Esophagus mucosa (tissue), 1 donor: ENCODE data around the gene ASMT. TPM values are rescaled to one million over a fixed set of nuclear protein-coding genes. Genes with fewer than 3 reads are reported as not detected.
A peak's percentile ranks its signal among the peaks of the same experiment; 100 is the strongest.
"Not testable (repeated sequence)": the region's sequence is repeated elsewhere in the genome, so short reads cannot be mapped to it uniquely, and the experiment has no call there.

Experiments used
- ATAC-seq: fragments of 200-7000 bp; cut with Tn5 transposase; one replicate; pipeline ENCODE4 v1.9.1; 2020
- total RNA-seq: library from RNA; stranded (reverse); gene quantifications from one replicate; pipeline ENCODE4 v1.2.4, GENCODE V29; 2023
- donor health status: DM: yes; HTN: yes; CAD: no.

The ASMT gene
- total RNA-seq, 1 donor from 2014 or later = not detected

DNA sequence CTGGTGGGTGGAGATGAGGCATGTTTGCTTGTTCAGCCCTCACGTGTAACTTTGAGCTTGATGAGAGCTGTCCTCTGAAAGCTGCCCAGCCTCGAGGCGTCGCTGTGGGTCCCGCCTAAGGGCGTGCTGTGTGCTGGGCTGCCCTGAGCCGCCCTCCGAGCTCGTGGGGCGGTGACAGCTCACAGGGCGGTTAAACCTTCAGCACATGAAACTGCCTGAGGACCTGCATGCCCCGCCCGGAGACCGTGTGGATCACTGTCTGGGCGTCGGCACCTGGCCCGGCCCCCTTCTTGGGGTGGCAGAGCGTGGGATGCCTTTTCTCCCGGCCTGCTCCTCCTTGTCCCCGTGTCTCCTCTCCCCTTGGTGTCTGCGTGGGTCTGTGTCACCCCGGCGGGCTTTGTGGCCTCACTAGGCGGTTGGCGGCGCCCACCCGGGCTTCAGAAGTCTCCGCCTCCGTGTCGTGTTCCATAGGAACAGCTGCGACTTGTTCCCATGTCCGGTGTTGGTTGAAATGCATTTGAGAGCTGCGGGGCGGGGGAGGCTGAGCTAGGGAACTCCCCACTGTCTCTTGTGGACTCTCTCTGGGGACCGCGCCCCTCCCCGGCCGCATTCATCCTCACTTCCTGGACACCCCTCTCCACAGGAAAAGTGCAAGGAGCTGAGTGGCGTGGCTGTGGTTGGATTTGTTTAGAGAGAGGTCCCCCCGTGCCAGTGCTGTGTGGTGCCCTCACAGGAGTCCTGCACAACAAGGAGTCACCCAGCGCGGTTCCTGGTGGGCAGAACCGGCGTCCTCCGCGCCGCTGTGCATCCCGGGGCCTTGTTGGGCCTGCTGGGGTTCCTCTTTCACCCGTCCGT is 16.6 kb upstream of the ASMT start:
- peak; percentile 77 for ATAC-seq

DNA sequence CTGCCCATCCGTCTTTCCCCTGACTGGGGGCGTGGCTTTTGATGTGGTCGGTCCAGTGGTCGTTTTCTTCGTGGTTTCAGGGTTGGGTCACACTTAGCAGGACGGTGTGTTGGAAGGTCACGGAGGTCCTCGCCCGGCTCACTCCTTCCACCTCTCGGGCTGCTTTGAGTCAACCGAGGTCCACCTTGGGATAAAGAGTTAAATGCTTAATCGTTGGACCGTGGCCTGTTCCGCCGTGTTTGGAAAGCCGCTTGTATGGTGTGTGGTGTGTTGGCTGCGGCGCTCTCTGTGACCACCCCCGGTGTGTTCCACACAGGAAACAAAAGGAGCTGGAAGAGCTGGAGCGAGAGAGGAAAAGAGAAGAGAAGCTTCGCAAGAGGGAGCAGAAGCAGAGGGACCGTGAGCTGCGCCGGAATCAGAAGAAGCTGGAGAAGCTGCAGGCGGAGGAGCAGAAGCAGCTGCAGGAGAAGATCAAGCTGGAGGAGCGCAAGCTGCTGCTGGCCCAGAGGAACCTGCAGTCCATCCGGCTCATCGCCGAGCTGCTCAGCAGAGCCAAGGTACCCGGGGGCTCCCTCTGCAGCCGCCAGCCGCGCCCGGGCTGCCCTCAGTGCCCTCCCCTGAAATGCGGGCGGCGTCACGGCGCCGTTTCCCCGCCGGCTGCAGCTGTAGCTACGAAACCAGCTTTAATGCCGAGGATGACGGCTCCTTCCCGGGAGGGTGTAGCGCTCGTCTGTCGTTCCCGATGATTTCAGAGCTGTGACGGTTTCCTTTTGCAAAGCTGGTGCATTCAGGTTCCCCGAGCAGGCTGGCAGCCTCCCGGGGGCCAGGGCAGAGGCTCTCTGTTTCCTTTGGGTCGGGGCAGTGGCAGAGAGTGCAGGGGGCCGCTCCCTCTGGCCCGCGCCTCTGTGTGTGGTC is 15.7 kb upstream of the ASMT start:
- ATAC-seq = no peak

DNA sequence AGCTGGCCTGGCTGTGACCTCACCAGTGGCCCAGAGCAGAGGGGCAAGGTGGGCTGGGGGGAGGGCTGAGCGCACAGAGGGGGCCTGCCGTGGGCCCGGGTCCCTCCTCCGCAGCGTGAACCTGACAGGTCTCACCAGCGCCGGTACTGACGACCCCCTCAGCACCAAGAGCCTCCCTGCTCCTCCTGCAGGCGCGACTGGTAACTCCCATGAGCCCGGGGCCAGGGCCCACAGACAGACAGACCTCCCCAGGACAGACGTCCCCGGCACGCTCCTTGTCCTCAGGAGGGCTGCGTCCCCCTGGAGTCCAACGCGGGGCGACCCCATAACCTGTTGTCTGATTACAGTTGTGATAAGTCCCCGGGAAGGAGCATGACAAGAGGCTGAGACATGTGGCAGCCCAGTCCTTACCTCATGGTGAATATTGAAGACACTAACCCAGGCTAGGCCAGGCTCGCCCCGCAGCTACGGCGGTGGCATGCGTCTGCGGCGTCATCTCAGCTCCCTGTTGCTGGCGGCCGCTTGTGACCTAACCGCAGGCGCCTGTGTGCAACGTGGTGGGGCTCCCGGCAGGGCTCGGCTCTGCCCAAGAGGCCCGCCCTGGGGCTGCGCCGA is 15.0 kb upstream of the ASMT start:
- ATAC-seq = no peak

DNA sequence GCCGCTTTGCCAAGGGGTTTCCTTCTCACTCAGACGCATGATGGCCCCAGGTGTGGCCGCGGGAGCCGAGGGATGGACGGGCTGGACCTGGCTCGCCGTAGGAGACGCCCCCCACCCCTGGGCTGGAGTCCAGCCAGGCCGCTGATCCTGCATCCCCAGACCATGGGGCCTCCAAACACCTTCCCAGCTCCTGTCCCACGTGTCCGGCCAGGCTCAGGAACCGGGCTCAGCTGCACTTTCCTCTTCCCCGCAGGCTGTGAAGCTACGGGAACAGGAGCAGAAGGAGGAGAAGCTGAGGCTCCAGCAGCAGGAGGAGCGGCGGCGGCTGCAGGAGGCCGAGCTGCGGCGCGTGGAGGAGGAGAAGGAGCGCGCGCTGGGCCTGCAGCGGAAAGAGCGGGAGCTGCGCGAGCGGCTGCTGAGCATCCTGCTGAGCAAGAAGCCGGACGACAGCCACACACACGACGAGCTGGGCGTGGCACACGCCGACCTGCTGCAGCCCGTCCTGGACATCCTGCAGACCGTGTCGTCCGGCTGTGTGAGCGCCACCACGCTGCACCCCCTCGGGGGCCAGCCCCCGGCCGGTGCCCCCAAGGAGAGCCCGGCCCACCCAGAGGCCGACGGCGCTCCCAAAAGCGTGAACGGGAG is 14.3 kb upstream of the ASMT start:
- ATAC-seq = no peak

DNA sequence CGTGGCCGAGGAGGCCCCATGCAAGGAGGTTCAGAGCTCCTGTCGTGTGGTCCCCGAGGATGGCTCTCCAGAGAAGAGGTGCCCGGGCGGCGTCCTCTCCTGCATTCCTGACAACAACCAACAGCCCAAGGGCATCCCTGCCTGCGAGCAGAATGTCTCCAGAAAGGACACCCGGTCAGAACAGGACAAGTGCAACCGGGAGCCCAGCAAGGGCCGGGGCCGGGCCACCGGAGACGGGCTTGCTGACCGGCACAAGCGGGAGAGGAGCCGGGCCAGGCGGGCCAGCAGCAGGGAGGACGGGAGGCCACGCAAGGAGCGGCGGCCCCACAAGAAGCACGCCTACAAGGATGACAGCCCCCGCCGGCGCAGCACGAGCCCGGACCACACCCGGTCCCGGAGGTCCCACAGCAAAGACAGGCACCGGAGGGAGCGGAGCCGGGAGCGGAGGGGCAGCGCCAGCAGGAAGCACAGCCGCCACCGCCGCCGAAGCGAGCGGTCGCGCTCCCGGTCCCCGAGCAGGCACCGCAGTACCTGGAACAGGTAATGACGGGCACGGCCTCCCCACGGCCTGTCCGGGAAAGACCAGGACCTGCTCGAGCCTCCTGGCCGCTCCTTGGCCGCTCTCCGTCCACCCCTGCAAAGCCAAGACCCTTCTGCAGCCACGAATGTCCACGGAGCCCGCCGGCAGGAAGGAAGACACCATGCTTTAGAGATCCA is 13.7 kb upstream of the ASMT start:
- no peak for ATAC-seq

DNA sequence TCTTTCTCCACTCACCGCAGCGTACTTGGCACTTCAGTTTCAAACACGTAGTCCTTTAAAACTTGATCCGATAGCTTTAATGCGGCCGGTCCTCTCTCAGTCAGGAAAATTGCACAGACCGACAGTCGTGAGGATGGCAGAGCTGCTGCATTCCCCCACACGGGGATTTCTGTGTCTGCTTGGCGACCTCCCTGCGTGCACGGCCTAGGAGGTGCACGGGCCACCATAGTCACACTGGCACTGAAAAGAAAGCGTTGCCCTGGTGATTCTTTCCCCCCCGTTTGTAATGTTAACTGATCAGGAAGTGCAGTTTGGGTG is 13.1 kb upstream of the ASMT start:
- ATAC-seq = no peak

DNA sequence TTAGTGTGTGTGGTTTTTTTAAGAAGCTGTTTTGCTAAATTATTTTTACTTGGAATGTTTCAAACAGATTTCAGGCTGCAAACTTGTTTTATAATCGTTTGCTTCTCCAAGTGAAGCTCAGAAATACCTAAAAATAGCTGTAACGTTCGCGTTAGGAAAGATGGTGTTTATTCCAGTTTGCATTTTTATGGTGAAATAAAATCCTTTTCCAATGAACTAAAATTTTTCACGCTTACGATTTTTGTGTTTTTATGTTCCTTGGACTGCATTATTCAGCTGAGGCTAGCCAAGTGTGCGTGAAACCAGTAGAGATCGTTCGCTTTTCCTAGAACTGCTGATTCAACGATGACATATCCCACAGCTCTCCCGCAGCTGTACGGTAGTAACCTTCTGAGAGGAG is 12.6 kb upstream of the ASMT start:
- ATAC-seq = no peak

DNA sequence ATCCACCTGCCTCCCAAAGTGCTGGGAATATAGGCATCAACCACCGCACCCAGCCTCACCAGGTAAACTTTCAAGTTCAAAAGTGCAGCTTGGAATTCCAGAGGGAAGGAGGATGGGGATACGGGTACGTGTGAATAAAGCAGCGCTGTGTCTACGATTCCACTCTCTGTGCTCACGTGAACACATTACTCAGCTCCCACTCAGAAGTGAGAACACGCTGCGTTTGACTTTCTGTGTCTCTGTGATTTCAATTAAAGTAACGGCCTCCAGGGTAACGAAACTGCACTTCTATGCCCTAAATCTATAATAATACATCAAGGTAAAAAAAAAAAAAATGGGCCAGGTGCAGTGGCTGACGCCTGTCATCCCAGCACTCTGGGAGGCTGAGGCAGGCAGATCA is 8.4 kb upstream of the ASMT start:
- no peak for ATAC-seq

DNA sequence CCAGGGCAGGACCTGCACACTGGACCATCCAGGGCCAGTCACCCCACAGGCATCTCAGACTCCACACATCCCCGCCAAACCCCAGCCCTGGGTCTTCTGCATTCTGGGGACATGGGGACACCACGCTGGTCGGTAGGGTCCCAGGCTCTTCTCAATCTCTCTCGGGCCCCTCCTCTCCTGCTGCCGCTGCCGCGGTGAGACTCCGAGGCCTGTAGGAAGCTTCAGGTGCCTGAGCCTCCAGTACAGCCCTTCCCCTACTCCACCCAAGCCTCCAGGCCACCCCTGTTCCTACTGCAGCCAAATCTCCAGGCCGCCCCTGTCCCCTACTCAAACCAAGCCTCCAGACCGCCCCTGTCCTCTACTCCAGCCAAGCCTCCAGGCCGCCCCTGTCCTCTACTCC is 5.5 kb upstream of the ASMT start:
- no peak for ATAC-seq

DNA sequence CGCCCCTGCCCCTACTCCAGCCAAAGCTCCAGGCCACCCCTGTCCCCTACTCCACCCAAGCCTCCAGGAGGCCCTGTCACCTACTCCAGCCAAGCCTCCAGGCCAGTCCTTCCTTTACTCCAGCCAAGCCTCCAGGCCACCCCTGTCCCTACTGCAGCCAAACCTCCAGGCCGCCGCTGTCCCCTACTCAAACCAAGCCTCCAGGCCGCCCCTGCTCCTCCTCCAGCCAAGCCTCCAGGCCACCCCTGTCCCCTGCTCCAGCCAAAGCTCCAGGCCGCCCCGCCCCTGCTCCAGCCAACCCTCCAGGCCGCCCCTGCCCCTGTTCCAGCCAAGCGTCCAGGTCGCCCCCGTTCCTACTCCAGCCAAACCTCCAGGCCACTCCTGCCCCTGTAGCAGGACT is 5.1 kb upstream of the ASMT start:
- no peak for ATAC-seq

DNA sequence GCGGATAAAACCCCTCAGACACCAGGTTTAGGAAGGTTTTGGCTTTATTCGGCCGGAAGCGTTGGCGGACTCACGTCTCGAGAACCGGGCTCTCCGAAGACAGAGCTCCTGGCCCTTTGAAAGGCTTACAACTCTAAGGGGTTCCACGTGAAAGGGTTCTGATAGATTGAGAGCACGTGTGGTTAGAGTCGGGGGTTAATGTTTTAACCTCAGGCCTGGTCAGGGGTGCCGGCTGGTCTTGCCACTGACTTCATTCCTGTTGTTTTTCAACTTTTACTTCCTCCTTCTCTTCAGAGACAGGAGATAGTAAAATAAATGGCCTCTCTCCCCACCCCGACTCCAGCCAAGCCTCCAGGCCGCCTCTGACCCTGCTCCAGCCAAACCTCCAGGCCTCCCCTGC is 4.7 kb upstream of the ASMT start:
- ATAC-seq = no peak

DNA sequence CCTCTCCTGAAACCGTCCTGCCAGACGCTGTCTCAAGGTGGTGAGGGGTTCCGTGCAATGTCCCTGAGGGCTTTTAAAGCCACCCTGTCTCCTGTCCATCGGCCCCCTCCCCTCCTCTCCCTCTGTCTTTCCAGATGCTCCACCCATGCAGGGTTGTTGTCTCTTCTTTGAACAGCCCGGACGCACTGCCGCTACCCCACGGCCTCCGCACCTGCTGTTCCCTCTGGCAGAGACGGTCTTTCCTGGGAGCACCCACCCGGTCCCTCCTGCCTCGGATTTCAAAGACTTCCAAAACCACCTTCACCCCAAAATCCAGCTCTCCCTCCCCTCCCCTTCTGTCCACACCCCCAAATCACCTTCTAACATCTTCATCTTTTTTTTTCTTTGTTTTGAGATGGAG is 4.1 kb upstream of the ASMT start:
- no peak for ATAC-seq

DNA sequence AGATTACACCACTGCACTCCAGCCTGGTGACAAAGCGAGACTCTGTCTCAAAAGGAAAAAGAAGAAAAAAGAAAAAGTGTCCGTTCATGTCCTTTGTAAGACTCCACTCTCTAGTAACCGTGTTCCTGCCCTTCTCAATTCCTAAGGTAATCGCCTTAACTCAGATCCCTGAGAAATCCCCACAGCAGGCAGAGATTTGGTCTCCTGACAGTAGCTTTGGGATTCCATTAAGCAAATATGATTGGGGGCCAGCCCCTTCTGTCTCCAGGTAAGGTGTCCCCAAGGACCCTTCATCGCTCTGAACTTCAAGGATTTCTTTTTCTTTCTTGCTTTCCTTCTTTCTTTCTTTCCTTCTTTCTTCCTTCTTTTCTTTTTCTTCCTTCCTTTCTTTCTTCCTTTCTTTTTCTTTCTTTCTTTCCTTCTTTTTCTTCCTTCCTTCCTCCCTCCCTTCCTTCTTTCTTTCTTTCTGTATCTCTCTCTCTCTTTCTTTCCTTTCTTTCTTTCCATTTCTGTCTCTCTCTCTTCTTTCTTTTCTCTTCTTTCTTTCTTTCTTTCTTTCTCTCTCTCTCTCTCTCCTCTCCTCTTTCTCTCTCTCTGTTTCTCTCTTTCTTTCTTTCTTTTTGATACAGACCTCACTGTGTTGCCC is 2.1 kb upstream of the ASMT start:
- no peak for ATAC-seq

DNA sequence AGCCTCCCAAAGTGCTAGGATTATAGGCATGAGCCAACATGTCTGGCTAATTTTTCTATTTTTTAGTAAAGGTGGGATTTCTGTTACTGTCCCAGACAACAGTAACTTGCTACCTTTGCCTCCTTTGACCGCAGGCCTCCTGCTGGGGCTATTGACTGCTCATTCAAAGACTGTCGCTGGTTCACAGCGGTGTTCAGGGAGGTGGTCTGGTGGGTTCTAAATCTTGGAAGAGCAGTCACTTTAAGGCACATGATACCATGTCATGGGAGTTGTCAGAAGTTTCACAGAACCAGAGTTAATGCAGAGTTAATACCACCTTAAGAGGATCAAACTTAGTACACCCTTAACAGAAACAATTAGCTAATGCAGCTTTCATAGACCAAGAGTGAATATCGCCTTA is 3.8 kb downstream of the ASMT start:
- ATAC-seq = no peak

DNA sequence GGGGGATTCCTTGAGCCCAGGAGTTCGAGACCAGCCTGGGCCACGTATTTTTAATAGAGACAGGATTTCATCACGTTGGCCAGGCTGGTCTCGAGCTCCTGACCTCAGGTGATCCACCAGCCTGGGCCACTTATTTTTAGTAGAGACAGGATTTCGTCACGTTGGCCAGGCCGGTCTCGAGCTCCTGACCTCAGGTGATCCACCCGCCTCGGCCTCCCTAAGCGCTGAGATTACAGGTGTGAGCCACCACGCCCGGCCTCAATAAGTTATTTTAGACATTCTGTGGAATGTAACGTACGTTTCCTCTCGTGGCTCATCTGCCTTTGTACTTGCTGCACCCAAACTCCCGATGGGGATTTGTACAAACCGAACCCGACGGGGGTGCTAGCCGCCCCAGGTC is 8.8 kb downstream of the ASMT start:
- ATAC-seq = no peak

DNA sequence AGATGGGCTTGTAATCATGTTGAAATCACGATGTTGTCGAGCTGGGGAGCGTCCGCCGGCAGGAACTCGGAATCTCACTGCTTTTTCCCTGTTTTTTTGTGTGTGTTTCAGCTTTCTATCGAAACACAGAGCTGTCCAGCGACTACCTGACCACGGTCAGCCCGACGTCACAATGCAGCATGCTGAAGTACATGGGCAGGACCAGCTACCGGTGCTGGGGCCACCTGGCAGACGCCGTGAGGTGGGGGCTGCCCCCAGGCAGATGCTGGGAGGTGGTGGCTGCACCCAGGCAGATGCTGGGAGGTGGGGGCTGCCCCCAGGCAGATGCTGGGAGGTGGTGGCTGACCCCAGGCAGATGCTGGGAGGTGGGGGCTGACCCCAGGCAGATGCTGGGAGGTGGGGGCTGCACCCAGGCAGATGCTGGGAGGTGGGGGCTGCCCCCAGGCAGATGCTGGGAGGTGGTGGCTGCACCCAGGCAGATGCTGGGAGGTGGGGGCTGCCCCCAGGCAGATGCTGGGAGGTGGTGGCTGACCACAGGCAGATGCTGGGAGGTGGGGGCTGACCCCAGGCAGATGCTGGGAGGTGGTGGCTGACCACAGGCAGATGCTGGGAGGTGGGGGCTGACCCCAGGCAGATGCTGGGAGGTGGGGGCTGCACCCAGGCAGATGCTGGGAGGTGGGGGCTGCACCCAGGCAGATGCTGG is 9.4 kb downstream of the ASMT start:
- not testable (repeated sequence) for ATAC-seq

DNA sequence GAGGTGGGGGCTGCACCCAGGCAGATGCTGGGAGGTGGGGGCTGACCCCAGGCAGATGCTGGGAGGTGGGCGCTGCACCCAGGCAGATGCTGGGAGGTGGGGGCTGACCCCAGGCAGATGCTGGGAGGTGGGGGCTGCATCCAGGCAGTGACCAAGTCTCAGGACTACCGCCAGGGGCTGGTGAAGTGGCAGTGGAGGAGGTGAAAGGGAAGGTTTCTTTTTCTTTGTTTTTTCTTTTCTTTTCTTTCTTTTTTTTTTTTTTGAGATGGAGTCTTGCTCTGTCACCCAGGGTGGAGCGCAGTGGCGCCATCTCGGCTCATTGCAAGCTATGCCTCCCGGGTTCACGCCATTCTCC is 10.0 kb downstream of the ASMT start:
- not testable (repeated sequence) for ATAC-seq

DNA sequence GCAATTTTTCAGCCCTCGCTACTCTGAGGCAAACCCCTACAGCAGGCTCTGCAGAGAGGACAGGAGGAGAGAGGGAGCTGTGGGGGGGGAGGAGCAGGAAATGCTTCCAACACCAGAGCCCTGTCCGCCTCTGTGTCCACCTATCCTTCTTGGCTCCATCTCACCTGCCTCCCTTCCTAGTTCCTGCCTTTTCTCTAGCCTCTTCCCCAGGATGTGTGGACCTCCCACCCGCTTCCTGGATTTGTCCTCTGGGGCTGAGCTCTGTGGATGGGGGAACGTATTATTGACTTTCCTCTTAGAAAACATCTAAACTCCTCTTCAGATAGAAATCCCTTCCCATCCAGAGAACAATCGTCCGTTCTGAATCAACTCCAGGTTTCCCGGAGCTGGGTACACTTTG is 14.4 kb downstream of the ASMT start:
- ATAC-seq = no peak

DNA sequence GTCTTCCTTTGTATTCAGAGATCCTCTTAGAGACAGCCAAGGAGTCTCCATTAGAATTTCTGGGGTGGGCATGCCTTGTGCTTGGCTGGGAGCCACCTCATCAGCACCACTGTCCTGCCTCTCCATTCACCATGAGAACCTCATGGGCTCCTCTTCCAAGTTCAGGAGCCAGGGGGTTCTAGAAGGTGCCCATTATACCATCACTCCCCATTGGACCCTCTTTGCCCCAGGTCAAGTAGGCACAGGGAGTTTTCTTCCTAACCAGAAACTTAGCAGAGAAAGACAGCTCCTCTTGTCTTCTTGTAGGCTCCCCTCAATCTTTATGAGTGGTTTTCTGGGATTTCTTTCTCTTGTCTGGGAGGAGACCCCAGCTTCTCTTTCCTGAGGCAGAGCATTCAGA is 31.1 kb downstream of the ASMT start:
- ATAC-seq = no peak

DNA sequence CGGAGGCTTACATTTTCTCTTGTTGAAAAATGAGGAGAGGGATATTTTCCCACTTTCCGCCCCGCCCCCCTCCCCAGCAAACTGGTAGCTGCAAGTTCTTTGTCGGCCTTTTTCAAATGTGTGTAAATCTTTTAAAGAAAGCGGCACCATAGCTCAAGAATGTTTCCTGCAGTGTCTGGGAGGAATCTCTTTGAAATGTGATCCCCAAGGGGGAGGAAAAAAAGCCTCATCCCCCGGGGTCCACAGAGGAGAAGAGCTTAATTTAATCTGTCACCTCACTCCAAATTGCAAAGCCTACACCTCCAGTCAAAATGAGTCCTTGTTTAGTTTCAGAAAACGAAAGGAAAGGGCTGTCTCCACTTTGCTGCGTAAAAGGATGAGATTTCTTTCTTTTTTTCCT is 34.8 kb downstream of the ASMT start:
- no peak for ATAC-seq
